ENCODE data around the gene PRORP.
A peak's percentile ranks its signal among the peaks of the same experiment; 100 is the strongest.
"Not testable (repeated sequence)": the region's sequence is repeated elsewhere in the genome, so short reads cannot be mapped to it uniquely, and the experiment has no call there.

The PRORP gene

DNA sequence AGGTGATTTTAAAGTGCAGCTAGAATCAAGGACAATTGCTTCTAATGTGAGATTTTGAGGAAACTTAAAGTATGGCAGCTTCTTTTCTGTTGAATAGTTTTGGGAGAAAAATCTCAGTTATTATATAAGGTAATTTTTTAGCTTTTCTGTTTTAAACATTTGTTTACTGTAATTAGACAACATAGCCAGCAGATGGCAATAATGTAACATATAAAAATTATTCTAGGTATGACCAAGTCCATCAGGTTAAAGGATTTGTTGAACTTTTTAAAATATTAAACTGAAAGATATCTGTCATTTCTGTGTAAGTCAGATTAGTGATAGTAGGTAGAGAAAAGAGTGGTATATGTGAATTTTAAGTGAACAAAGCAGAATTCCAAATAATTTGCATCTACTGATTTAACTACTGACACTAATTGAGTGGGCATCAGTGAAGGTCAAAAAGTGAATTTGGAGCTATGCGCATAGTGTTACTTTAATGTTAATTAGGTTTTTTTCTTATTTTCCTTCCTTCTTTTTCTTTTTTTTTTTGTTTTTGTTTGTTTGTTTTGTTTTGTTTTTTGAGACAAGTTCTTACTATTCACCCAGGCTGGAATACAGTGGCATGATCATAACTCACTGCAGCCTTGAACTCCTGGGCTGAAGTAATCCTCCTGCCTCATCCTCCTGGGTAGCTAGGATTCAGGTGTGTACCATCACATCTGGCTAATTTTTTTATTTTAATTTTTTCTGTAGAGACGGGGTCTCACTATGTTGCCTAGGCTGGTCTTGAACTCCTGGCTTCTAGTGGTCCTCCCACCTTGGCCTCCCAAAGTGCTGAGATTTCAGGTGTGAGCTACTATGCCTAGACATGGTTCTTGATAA is 18.6 kb downstream of the PRORP start:
- peak; percentile 73 for DNase-seq

- DNase-seq: no peak
These were observed 21.7 kb downstream of the PRORP start for GRCh38 chr14:35144029-35144428.

DNA sequence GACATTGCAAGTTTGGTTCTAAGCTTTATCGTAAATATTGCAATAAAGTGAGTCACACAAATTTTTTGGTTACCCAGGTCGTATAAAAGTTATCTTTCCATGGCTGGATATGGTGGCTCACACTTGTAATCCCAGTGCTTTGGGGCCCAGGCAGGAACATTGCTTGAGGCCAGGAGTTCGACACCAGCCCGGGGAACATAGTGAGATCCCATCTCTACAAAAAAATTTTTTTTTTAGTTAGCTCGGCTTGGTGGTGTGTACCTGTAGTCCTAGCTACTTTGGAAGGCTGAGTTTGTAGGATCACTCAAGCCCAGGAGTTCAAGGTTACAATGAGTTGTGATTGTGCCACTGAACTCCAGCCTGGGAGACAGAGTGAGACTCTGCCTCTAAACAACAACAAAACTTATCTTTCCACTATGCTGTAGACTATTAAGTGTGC is 24.4 kb downstream of the PRORP start:
- DNase-seq: no peak

- DNase-seq: no peak
These were observed 24.8 kb downstream of the PRORP start for GRCh38 chr14:35147186-35147585.

- no peak for DNase-seq
These were observed 25.4 kb downstream of the PRORP start for GRCh38 chr14:35147711-35148110.

GRCh38 chr14:35149239-35149638 is 26.9 kb downstream of the PRORP start:
- no peak for DNase-seq

- DNase-seq: not testable (repeated sequence)
These were observed 30.2 kb downstream of the PRORP start for GRCh38 chr14:35152531-35152930.

DNA sequence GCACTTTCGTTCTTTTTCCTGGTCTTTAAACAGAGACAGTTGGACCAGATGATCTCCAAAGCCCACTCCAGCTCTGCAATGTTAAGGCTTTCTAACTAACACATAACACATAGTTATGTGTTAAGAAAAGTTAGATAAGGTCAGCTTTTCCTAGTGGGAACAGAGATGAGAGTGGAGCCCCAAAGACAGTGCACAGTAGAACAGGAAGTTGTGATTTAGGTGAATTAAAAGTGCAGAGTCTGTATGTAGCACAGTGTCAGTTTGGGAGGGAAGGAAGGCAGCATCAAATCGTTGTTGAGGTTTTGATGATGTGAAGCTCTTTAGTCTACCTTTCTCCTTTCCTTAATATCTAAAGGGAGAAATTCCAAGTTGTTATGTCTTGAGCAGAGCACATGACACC is 31.7 kb downstream of the PRORP start:
- no peak for DNase-seq

DNA sequence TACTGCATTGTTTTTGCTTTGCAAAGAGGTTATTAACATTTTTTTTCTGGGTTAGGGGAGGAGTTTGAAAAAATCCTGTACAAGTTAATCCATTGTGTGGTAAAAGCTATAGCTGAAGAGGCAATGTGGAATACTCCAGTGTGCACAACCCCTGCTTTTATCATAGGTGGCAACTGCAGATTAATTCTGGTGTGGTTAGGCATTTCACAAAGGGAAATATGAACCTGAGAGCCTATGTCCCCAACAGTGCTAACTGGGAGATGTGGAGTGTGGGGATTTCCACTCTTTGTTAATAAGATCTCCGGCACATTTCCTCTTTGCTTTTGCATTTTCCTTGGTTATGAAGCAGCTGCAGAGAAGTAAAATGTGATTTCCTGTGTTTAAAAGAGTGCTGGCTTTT is 33.6 kb downstream of the PRORP start:
- peak; percentile 19 for DNase-seq

- DNase-seq: no peak
These were observed 36.1 kb downstream of the PRORP start for GRCh38 chr14:35158491-35158890.

- no peak for DNase-seq
These were observed 36.8 kb downstream of the PRORP start for GRCh38 chr14:35158951-35159653.

GRCh38 chr14:35159742-35160409 is 37.5 kb downstream of the PRORP start:
- no peak for DNase-seq

GRCh38 chr14:35161231-35161630 is 38.9 kb downstream of the PRORP start:
- DNase-seq: no peak

DNA sequence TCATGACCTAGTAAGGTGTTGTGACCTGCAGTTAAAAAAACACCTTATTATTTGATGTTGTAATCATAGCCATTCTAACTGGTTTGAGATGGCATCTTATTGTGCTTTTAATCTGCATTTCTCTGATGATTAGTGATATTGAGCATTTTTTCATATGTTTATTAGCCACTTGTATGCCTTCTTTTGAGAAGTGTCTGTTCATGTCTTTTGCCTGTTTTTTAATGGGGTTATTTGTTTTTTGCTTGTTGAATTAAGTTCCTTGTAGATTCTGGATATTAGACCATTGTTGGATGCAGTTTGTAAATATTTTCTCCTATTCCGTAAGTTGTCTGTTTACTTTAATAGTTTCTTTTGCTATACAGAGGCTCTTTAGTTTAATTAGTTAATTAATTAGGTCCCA is 41.0 kb downstream of the PRORP start:
- no peak for DNase-seq

DNA sequence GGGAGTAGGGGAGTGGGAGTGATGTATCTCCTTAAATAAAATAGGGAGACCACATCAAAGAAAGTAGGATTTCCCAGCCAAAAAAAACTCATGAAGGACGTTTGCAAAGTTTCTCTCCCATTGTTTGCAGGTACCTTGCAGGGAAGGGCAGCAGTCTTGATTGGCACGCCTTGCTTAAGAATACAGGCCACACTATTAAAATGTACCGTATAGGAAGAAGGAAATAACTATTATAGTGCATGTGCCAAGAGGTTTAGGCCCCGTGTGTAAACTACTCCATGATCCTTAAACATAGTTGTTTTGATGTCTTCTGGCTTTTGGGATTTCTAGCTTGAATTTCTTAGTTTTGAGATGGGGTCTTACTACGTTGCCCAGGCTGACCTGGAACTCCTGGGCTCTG is 42.5 kb downstream of the PRORP start:
- no peak for DNase-seq

- no peak for DNase-seq
These were observed 45.1 kb downstream of the PRORP start for GRCh38 chr14:35167496-35167895.

All from hematopoietic multipotent progenitor cell treated with erythropoietin and hydrocortisone succinate and interleukin-3 and kit ligand, for 4 days (in vitro differentiated cells).